Pancreas (tissue), 10 donors: Measurements from ENCODE around the gene OCA2. TPM values are rescaled to one million over a fixed set of nuclear protein-coding genes. Genes with fewer than 3 reads are reported as not detected.

Experiments used
- ATAC-seq, 4 donors: fragments of 200-7000 bp; cut with Tn5 transposase; one replicate each; pipeline versions ENCODE4 v1.8.0 to v1.9.1; 2020; ENCODE audit warnings: mild to moderate bottlenecking in 4 of 4, moderate library complexity in 4 of 4
- DNase-seq, 6 donors: peaks; one replicate each; pipeline ENCODE4 v3.0.0-alpha.2; 2020
- FAIRE-seq: peaks from 2 replicates; lab custom pipeline; 2012; peaks lifted over from hg19 to GRCh38; lab: Jason Lieb, UNC
- H3K27ac ChIP-seq, 4 donors: fragments of 200-600 bp; sonication (generic); 1 replicate in 3 of 4; 2 replicates in 1 of 4; pipeline versions ENCODE4 v1.5.0 to v1.8.0; 2020
- H3K27me3 ChIP-seq, 4 donors: fragments of 200-600 bp; one replicate each; pipeline ENCODE4 v1.8.0; 2021
- H3K36me3 ChIP-seq, 3 donors: fragments of 200-600 bp; sonication (generic) in 1 of 3; one replicate each; pipeline versions ENCODE4 v1.5.0 to v1.8.0; 2020 to 2021
- H3K4me1 ChIP-seq, 3 donors: fragments of 200-600 bp; one replicate each; pipeline ENCODE4 v1.8.0; 2021
- H3K4me3 ChIP-seq, 4 donors: fragments of 200-600 bp; sonication (generic) in 2 of 4; one replicate each; pipeline versions ENCODE4 v1.5.0 to v1.8.0; 2020 to 2021
- H3K9me3 ChIP-seq, 4 donors: fragments of 200-600 bp; one replicate each; pipeline ENCODE4 v1.8.0; 2021
- WGBS, 2 donors: extraction: QIAGEN DNeasy Blood & Tissue Kit; methylation state at CpG; one replicate each; pipeline ENCODE4 v1.1.7; 2013; 5-methylcytosine and 5-hydroxymethylcytosine counted together
- intact Hi-C, 3 donors: fragments of 100-400 bp; cut with DNase I; formaldehyde crosslinking; loops; one replicate each; pipeline versions ENCODE4 v1.11.1 to v1.14.2; 2022
- polyA plus RNA-seq, 2 donors: library from polyadenylated mRNA; stranded (reverse); fragments of 200-250 nt; gene quantifications; one replicate each; pipeline ENCODE4 v1.2.3, GENCODE V29; 2013
- total RNA-seq, 6 donors: library from RNA; stranded (reverse); fragmentation: NEBNext Ultra II Directional in 4 of 6; extraction: Animal tissue kit (Norgen Biotek cat#: 25700) in 4 of 6; gene quantifications; one replicate each; pipeline versions ENCODE4 v1.2.1 to v1.2.4, GENCODE V29; 2021 to 2023
- TF ChIP-seq, protein P1 (sequence below), 4 donors: fragments of 200-600 bp; sonication (generic) in 3 of 4; IDR thresholded peaks; one replicate each; pipeline versions ENCODE4 v1.5.0 to v1.8.0; 2021; ENCODE audit warnings: antibody characterized with exemption in 4 of 4
- donor health status: healthy with polysubstance abuse.
- donor health status: DM: no; HTN: no; CAD: no; lungs with moderate emphysema.
- donor health status: DM: no; HTN: no; CAD: no.
- donor health status: control.
- donor health status: control.
- donor health status: Bipolar disorder and iron deficiency.
- donor health status: DM: yes; HTN: yes; CAD: no.
- donor health status: DM: no; HTN: no; CAD: no.
- donor health status: DM: no; HTN: no; CAD: no.
- donor health status: DM: yes; HTN: yes; CAD: no.

The OCA2 gene
- total and polyA plus RNA-seq, 8 donors: 0.12 to 0.31 (median 0.18) TPM; not detected in 4

DNA sequence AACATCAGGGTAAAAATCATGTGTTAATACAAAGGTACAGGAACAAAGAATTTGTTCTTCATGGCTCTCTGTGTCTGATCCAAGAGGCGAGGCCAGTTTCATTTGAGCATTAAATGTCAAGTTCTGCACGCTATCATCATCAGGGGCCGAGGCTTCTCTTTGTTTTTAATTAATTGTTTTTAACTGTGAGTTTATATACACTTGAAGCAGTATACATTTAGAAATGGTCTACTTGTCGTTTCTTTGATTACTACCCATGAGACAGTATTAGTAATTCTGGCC is 21.2 kb upstream of the OCA2 start:
- DNase-seq: no peak
- 87 to 92% methylated on average over 4 of the region's 4 CpGs for WGBS, 2 donors
- Histone ChIP-seq H3K4me3 (no peak overlapping the region), H3K27ac (no peak overlapping the region), H3K4me1 (no peaks in the 10 kb centered on the region), H3K27me3 (no peaks in the 10 kb centered on the region), H3K9me3 (no peaks in the 10 kb centered on the region), H3K36me3 (peaks cover 0 to 13% (median 6%) of the 10 kb centered on the region in 3 donors)
- ATAC-seq: no peak
- intact Hi-C loops: no loop called here
- FAIRE-seq: no peak
- TF ChIP-seq, protein P1, sequence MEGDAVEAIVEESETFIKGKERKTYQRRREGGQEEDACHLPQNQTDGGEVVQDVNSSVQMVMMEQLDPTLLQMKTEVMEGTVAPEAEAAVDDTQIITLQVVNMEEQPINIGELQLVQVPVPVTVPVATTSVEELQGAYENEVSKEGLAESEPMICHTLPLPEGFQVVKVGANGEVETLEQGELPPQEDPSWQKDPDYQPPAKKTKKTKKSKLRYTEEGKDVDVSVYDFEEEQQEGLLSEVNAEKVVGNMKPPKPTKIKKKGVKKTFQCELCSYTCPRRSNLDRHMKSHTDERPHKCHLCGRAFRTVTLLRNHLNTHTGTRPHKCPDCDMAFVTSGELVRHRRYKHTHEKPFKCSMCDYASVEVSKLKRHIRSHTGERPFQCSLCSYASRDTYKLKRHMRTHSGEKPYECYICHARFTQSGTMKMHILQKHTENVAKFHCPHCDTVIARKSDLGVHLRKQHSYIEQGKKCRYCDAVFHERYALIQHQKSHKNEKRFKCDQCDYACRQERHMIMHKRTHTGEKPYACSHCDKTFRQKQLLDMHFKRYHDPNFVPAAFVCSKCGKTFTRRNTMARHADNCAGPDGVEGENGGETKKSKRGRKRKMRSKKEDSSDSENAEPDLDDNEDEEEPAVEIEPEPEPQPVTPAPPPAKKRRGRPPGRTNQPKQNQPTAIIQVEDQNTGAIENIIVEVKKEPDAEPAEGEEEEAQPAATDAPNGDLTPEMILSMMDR (IDR thresholded peaks at IDR 0.05): no peak

DNA sequence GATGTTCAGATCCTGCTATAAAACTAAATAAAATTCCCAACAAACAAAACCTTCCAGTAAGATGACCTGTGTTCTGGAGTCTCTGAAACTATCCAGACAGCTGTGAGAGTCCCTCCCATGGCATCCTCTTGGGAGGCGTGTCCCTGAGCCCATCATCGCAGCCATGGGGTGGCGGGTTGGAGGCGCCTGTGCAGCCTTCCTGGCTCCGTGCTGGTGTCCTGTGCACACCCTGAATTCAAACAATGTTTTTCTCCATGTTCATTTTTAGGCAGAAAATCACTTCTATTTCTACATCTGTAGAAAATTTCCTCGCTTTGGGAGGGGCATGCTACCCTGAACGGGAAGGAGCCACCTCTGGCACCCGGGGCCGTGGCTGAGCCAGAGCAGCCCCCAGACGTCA is 19.4 kb upstream of the OCA2 start:
- Histone ChIP-seq H3K4me1 (no peaks in the 10 kb centered on the region), H3K36me3 (peaks cover 0 to 11% (median 6%) of the 10 kb centered on the region in 3 donors), H3K27me3 (no peaks in the 10 kb centered on the region), H3K4me3 (no peak overlapping the region), H3K9me3 (no peaks in the 10 kb centered on the region), H3K27ac (no peak overlapping the region)
- DNase-seq: no peak
- TF ChIP-seq, protein P1 (IDR thresholded peaks at IDR 0.05): no peak
- WGBS, 2 donors: 93 to 94% methylated on average over 10 of the region's 10 CpGs
- no peak for ATAC-seq
- FAIRE-seq: no peak
- intact Hi-C loops: no loop called here

DNA sequence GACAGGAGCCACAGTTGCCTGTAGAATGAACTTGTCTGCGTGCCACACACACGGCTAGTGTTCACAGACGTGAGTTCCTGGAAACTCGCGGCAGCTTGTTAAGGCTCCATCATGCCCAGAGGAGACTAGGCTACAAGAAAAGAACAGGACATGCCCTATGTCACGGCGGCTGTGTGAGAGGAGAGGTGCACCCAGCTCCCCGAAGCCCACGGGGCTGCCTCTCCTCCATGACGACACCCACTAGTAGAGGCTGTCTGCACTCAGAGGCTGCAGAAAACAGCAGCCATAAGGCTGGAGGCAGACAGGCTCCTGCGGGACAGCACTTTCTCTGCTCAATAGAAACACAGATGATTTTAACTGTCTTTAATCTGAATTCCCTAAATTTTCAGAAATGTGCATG is 19.0 kb upstream of the OCA2 start:
- no peak for FAIRE-seq
- intact Hi-C loops: no loop called here
- no peak for DNase-seq
- Histone ChIP-seq H3K4me3 (no peak overlapping the region), H3K9me3 (no peaks in the 10 kb centered on the region), H3K4me1 (no peaks in the 10 kb centered on the region), H3K27me3 (no peaks in the 10 kb centered on the region), H3K36me3 (peaks cover 0 to 15% (median 6%) of the 10 kb centered on the region in 3 donors), H3K27ac (no peak overlapping the region)
- 91 to 95% methylated on average over 11 of the region's 11 CpGs for WGBS, 2 donors
- TF ChIP-seq, protein P1 (IDR thresholded peaks at IDR 0.05): no peak
- no peak for ATAC-seq

DNA sequence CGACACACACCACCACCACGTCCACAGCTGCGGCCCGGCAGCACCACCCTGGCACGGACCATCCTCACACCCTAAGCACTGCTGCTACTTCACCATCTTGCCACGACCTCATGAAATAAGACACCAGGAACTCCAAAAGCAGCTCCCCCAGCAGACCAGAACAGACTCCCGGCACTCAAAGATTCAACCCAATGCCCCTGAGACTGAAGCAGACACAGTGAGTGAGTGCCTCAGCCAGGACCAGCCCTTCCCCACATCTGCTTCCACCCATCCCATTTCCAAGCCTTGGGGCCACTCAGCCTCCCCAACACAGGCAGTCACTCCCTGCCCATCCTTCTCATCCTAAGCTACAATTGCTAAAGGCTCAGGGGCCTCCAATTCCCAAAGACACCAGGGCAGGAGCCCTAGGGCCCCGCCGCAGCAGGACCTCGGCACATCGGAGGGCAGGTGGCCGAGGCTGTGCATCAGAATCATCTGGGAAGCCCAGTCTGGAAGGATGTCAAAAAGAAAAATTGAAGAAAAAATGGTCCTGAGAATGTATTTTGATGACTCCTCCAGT is 18.4 kb upstream of the OCA2 start:
- no peaks in the 10 kb centered on the region for H3K27me3 ChIP-seq
- WGBS, 2 donors: 93 to 98% methylated on average over 12 of the region's 12 CpGs
- peaks cover 0 to 21% (median 6%) of the 10 kb centered on the region in 3 donors for H3K36me3 ChIP-seq
- H3K27ac ChIP-seq: no peak overlapping the region
- no peaks in the 10 kb centered on the region for H3K4me1 ChIP-seq
- no peaks in the 10 kb centered on the region for H3K9me3 ChIP-seq
- TF ChIP-seq, protein P1 (IDR thresholded peaks at IDR 0.05): no peak
- FAIRE-seq (no peak), DNase-seq (no peak), ATAC-seq (no peak)
- no peak overlapping the region for H3K4me3 ChIP-seq
- intact Hi-C loops: no loop called here

DNA sequence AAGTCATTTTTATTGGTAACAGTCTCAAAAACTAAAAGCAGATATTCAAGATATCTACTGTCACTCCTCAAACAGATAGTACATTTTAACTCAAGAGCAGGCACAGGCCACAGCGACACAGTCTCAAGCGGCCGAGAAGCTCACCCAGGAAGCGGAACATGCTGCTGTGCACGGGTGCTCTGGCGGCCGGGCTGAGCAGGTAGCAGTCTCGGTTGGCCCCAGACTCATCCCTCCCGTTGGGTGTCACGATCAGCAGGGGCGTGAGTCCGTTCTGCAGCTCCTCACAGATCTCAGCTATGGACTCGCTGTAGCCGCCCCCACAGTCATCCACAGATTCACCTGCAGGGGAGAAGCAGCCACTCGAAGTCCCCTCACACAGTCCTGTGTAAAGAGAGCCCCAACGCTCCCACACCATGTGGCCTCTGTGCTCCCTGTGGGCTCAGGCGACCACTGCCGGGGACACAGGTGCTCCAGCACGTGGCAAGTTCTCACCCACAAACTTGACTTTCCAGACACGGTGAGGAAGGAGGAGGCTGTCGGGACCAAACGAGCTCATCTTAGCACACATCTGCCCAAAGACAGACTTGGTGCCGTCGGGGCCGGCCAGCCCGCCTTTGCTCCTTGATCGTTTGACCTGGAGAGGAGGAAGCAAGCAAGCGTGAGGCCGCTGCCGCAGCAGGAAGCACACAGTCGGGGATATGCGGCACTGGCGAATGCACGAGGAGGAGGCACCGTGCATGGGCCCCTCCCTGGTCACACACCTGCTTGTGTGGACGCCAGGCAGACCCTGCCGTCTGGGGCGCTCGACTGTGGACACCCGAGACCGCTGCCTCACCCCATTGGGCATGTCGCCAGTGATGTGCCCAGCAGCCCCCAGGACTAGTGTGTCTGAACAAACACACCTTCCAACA is 17.7 kb upstream of the OCA2 start:
- Histone ChIP-seq H3K9me3 (no peaks in the 10 kb centered on the region), H3K27me3 (no peaks in the 10 kb centered on the region), H3K4me1 (no peaks in the 10 kb centered on the region), H3K4me3 (no peak overlapping the region), H3K36me3 (peaks cover 0 to 26% (median 6%) of the 10 kb centered on the region in 3 donors), H3K27ac (no peak overlapping the region)
- no peak for ATAC-seq
- TF ChIP-seq, protein P1 (IDR thresholded peaks at IDR 0.05): no peak
- peak in 1 of 6 donors; percentile 73 for DNase-seq
- 91 to 92% methylated on average over 40 to 42 of the region's 42 CpGs for WGBS, 2 donors
- intact Hi-C loops: no loop called here
- FAIRE-seq: no peak
